Liver (tissue), 9 donors: Measurements from ENCODE around the gene SOX13. TPM values are rescaled to one million over a fixed set of nuclear protein-coding genes. Genes with fewer than 3 reads are reported as not detected.

Source experiments
- DNase-seq: peaks from one replicate; pipeline ENCODE4 v3.0.0-alpha.2; 2017; ENCODE audit warnings: low spot score
- H3K27ac ChIP-seq, 2 donors: one replicate each; pipeline ENCODE4 v1.7.0; 2013; ENCODE audit warnings: inconsistent platforms in 2 of 2, low read length in 2 of 2, control low read depth in 1 of 2, low read depth in 1 of 2, mild to moderate bottlenecking in 1 of 2
- H3K27me3 ChIP-seq, 4 donors: one replicate each; pipeline versions ENCODE4 v1.6.1 to v1.7.0; 2013; ENCODE audit warnings: low read length in 3 of 4, inconsistent platforms in 1 of 4, mild to moderate bottlenecking in 1 of 4, moderate library complexity in 1 of 4; ENCODE audit not compliant: control insufficient read depth in 4 of 4, insufficient read depth in 4 of 4
- H3K36me3 ChIP-seq, 4 donors: one replicate each; pipeline versions ENCODE4 v1.6.1 to v1.7.0; 2013; ENCODE audit warnings: low read length in 3 of 4, mild to moderate bottlenecking in 3 of 4, low read depth in 1 of 4, moderate library complexity in 1 of 4; ENCODE audit not compliant: control insufficient read depth in 4 of 4, insufficient read depth in 3 of 4
- H3K4me1 ChIP-seq, 4 donors: one replicate each; pipeline versions ENCODE4 v1.6.1 to v1.7.0; 2013; ENCODE audit warnings: low read length in 3 of 4, mild to moderate bottlenecking in 3 of 4, moderate library complexity in 1 of 4; ENCODE audit not compliant: control insufficient read depth in 4 of 4, insufficient read depth in 4 of 4
- H3K4me3 ChIP-seq, 3 donors: one replicate each; pipeline versions ENCODE4 v1.6.1 to v1.7.0; 2013; ENCODE audit warnings: low read length in 3 of 3, control low read depth in 1 of 3, low read depth in 1 of 3, mild to moderate bottlenecking in 1 of 3
- H3K9ac ChIP-seq, 2 donors: one replicate each; pipeline ENCODE4 v1.7.0; 2013; ENCODE audit warnings: low read length in 2 of 2, mild to moderate bottlenecking in 2 of 2, moderate library complexity in 2 of 2, control low read depth in 1 of 2, low read depth in 1 of 2
- H3K9me3 ChIP-seq, 4 donors: one replicate each; pipeline versions ENCODE4 v1.6.1 to v1.7.0; 2013; ENCODE audit warnings: low read length in 3 of 4; ENCODE audit not compliant: control insufficient read depth in 4 of 4
- CTCF ChIP-seq: fragments of 150-350 bp; IDR thresholded peaks from 2 replicates; pipeline ENCODE4 v1.5.1; 2017; ENCODE audit warnings: improper control_type of control experiment, low read depth, low read length; ENCODE audit not compliant: missing input control
- EGR1 ChIP-seq, 2 donors: IDR thresholded peaks; 2 replicates each; pipeline ENCODE4 v1.6.1; 2016 to 2018; ENCODE audit warnings: antibody characterized with exemption in 2 of 2, low read depth in 2 of 2
- FOXA1 ChIP-seq: IDR thresholded peaks from 2 replicates; pipeline ENCODE4 v1.6.1; 2016; ENCODE audit warnings: antibody characterized with exemption
- FOXA2 ChIP-seq: IDR thresholded peaks from 2 replicates; pipeline ENCODE4 v1.6.1; 2016; ENCODE audit warnings: antibody characterized with exemption
- GABPA ChIP-seq, 2 donors: IDR thresholded peaks in 1 of 2; conservative IDR thresholded peaks in 1 of 2; 2 replicates each; pipeline ENCODE4 v1.6.1; 2016; ENCODE audit warnings: antibody characterized with exemption in 2 of 2, mild to moderate bottlenecking in 1 of 2, moderate library complexity in 1 of 2
- HNF4A ChIP-seq, 2 donors: conservative IDR thresholded peaks; 2 replicates each; pipeline ENCODE4 v1.6.1; 2016; ENCODE audit warnings: antibody characterized with exemption in 2 of 2, mild to moderate bottlenecking in 2 of 2
- HNF4G ChIP-seq: IDR thresholded peaks from 2 replicates; pipeline ENCODE4 v1.6.1; 2016; ENCODE audit warnings: antibody characterized with exemption
- JUND ChIP-seq, 2 donors: IDR thresholded peaks; 2 replicates each; pipeline ENCODE4 v1.6.1; 2016; ENCODE audit warnings: antibody characterized with exemption in 2 of 2
- NR2F2 ChIP-seq: IDR thresholded peaks from 2 replicates; pipeline ENCODE4 v1.6.1; 2016; ENCODE audit warnings: antibody characterized with exemption
- RAD21 ChIP-seq, 2 donors: IDR thresholded peaks; 2 replicates each; pipeline ENCODE4 v1.6.1; 2016; ENCODE audit warnings: antibody characterized with exemption in 2 of 2, mild to moderate bottlenecking in 2 of 2
- RXRA ChIP-seq, 2 donors: IDR thresholded peaks; 2 replicates each; pipeline ENCODE4 v1.6.1; 2017 to 2018; ENCODE audit warnings: antibody characterized with exemption in 2 of 2, mild to moderate bottlenecking in 1 of 2
- SP1 ChIP-seq: IDR thresholded peaks from 2 replicates; pipeline ENCODE4 v1.6.1; 2018; ENCODE audit warnings: antibody characterized with exemption, mild to moderate bottlenecking
- TAF1 ChIP-seq: conservative IDR thresholded peaks from 2 replicates; pipeline ENCODE4 v1.6.1; 2016; ENCODE audit warnings: antibody characterized with exemption, mild to moderate bottlenecking
- YY1 ChIP-seq: IDR thresholded peaks from 2 replicates; pipeline ENCODE4 v1.6.1; 2016; ENCODE audit warnings: antibody characterized with exemption, mild to moderate bottlenecking
- WGBS: extraction: QIAGEN DNeasy Blood & Tissue Kit; methylation state at CpG from one replicate; pipeline ENCODE4 v1.1.7; 2013; 5-methylcytosine and 5-hydroxymethylcytosine counted together
- polyA plus RNA-seq, 2 donors: library from polyadenylated mRNA; stranded (reverse) in 1 of 2; unstranded in 1 of 2; fragments of 200-250 nt in 1 of 2; fragments of >200 nt in 1 of 2; fragmentation: Nextera tagmentation in 1 of 2; extraction: Ambion mirVana in 1 of 2; gene quantifications; one replicate each; pipeline versions ENCODE4 v1.2.1 to v1.2.3, GENCODE V29; 2013 to 2015
- total RNA-seq, 2 donors: library from RNA; depleted of rRNA; stranded (reverse); fragments of >200 nt; gene quantifications; one replicate each; pipeline ENCODE4 v1.2.3, GENCODE V29; 2014
- TF ChIP-seq, protein P1 (sequence below): IDR thresholded peaks from 2 replicates; pipeline ENCODE4 v1.6.1; 2016; ENCODE audit warnings: antibody characterized with exemption, mild to moderate bottlenecking
- TF ChIP-seq, protein P2 (sequence below): IDR thresholded peaks from 2 replicates; pipeline ENCODE4 v1.6.1; 2016; ENCODE audit warnings: antibody characterized with exemption
- TF ChIP-seq, protein P3 (sequence below): IDR thresholded peaks from 2 replicates; pipeline ENCODE4 v1.6.1; 2016; ENCODE audit warnings: antibody characterized with exemption
- TF ChIP-seq, protein P4 (sequence below): IDR thresholded peaks from 2 replicates; pipeline ENCODE4 v1.6.1; 2016; ENCODE audit warnings: antibody characterized with exemption
- donor health status: healthy.
- donor health status: healthy.
- donor health status: healthy.
- donor health status: healthy.
- donor health status: healthy.

Gene SOX13
- total and polyA plus RNA-seq, 4 donors: 7.8 to 15.5 (median 8.7) TPM

DNA sequence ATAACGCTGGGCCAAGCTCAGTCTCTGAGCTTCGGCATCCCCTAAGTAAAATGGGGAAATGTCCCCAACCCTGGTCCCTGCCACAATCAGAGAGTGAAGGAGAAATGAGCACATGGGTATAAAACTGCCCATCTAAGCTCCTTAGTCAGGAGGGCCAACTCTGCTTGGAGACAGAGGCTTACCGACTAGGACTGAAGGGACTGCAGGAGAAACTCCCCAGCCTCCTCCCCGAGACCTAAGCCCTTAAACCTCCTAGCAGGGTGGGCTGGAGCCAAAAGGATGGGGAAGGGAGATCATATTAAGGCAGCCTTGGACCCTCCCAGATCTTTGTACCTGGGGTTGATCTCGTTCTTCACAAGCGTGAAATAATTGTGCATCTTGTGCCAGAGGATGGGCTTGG, 73.4 kb downstream of the SOX13 start:
- TF ChIP-seq, protein P1, sequence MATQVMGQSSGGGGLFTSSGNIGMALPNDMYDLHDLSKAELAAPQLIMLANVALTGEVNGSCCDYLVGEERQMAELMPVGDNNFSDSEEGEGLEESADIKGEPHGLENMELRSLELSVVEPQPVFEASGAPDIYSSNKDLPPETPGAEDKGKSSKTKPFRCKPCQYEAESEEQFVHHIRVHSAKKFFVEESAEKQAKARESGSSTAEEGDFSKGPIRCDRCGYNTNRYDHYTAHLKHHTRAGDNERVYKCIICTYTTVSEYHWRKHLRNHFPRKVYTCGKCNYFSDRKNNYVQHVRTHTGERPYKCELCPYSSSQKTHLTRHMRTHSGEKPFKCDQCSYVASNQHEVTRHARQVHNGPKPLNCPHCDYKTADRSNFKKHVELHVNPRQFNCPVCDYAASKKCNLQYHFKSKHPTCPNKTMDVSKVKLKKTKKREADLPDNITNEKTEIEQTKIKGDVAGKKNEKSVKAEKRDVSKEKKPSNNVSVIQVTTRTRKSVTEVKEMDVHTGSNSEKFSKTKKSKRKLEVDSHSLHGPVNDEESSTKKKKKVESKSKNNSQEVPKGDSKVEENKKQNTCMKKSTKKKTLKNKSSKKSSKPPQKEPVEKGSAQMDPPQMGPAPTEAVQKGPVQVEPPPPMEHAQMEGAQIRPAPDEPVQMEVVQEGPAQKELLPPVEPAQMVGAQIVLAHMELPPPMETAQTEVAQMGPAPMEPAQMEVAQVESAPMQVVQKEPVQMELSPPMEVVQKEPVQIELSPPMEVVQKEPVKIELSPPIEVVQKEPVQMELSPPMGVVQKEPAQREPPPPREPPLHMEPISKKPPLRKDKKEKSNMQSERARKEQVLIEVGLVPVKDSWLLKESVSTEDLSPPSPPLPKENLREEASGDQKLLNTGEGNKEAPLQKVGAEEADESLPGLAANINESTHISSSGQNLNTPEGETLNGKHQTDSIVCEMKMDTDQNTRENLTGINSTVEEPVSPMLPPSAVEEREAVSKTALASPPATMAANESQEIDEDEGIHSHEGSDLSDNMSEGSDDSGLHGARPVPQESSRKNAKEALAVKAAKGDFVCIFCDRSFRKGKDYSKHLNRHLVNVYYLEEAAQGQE: no peak
- TF ChIP-seq FOXA2: no peak
- TF ChIP-seq, protein P2, sequence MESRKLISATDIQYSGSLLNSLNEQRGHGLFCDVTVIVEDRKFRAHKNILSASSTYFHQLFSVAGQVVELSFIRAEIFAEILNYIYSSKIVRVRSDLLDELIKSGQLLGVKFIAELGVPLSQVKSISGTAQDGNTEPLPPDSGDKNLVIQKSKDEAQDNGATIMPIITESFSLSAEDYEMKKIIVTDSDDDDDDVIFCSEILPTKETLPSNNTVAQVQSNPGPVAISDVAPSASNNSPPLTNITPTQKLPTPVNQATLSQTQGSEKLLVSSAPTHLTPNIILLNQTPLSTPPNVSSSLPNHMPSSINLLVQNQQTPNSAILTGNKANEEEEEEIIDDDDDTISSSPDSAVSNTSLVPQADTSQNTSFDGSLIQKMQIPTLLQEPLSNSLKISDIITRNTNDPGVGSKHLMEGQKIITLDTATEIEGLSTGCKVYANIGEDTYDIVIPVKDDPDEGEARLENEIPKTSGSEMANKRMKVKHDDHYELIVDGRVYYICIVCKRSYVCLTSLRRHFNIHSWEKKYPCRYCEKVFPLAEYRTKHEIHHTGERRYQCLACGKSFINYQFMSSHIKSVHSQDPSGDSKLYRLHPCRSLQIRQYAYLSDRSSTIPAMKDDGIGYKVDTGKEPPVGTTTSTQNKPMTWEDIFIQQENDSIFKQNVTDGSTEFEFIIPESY: no peak
- peaks cover 0 to under 1% (median 0%) of the 10 kb centered on the region in 4 donors for H3K36me3 ChIP-seq
- H3K9ac ChIP-seq: peak overlapping the region in 1 of 2 donors; percentile 52
- DNase-seq: no peak
- H3K27me3 ChIP-seq: no peaks in the 10 kb centered on the region
- H3K9me3 ChIP-seq: no peaks in the 10 kb centered on the region
- peak overlapping the region; percentile 20 to 64 (median 21) for H3K4me3 ChIP-seq
- H3K4me1 ChIP-seq: peaks cover 27 to 90% (median 84%) of the 10 kb centered on the region in 4 donors
- H3K27ac ChIP-seq: peak overlapping the region; percentile 79 to 80
- WGBS: 43% methylated on average over 6 of the region's 6 CpGs

DNA sequence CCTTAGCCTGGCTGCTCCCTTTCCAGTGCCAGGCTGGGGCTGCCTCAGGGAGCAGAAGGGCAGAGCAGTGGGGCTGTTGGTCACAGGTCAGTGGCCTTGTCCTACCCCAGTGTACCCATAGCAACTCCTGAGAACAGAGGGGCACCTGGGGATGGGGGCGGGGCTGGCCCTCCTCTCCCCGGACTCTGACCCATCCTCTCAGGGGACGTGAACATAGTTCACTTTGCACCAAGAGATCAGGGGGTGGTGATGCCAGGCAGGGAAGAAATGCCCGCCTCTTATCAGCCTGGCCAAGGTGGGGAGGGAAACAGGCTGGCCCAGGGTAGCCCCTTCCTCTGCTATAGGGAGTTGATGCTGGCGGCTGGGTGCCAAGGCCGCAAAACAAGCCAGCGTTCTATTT, 74.0 kb downstream of the SOX13 start:
- Histone ChIP-seq H3K27me3 (no peaks in the 10 kb centered on the region), H3K27ac (peak overlapping the region; percentile 79 to 80), H3K4me1 (peaks cover 24 to 88% (median 78%) of the 10 kb centered on the region in 4 donors), H3K36me3 (no peaks in the 10 kb centered on the region), H3K9ac (no peak overlapping the region), H3K9me3 (no peaks in the 10 kb centered on the region), H3K4me3 (peak overlapping the region in 2 of 3 donors; percentile 21 to 64)
- TF ChIP-seq, protein P1: peak; percentile 66
- TF ChIP-seq, protein P3, sequence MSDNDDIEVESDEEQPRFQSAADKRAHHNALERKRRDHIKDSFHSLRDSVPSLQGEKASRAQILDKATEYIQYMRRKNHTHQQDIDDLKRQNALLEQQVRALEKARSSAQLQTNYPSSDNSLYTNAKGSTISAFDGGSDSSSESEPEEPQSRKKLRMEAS: peak; percentile 81
- peak; percentile 99 for TF ChIP-seq HNF4A (conservative IDR thresholded peaks at IDR 0.05)
- TF ChIP-seq NR2F2: peak; percentile 79
- TF ChIP-seq CTCF: no peak
- TF ChIP-seq RXRA (IDR thresholded peaks at IDR 0.05): peak; percentile 98 to 99
- peak; percentile 63 for TF ChIP-seq FOXA2
- TF ChIP-seq, protein P4, sequence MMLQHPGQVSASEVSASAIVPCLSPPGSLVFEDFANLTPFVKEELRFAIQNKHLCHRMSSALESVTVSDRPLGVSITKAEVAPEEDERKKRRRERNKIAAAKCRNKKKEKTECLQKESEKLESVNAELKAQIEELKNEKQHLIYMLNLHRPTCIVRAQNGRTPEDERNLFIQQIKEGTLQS: peak; percentile 68
- TF ChIP-seq EGR1 (IDR thresholded peaks at IDR 0.05; ENCODE audit: low read depth in 2 of 2): no peak
- peak; percentile 94 for TF ChIP-seq SP1
- peak in 1 of 2 donors; percentile 90 for TF ChIP-seq JUND (IDR thresholded peaks at IDR 0.05)
- TF ChIP-seq YY1: peak; percentile 83
- TF ChIP-seq, protein P2: peak; percentile 71
- peak in 1 of 2 donors; percentile 12 for TF ChIP-seq GABPA (IDR thresholded peaks at IDR 0.05 in 1 of 2, conservative IDR thresholded peaks at IDR 0.05 in 1 of 2)
- peak; percentile 97 for TF ChIP-seq HNF4G
- TF ChIP-seq FOXA1: peak; percentile 55
- TF ChIP-seq RAD21 (IDR thresholded peaks at IDR 0.05): peak; percentile 17 to 38
- TF ChIP-seq TAF1: no peak
- WGBS: 40% methylated on average over 7 of the region's 7 CpGs
- peak; percentile 52 for DNase-seq
